ENCODE results near the gene CARD9.
A peak's percentile ranks its signal among the peaks of the same experiment; 100 is the strongest.

Gene CARD9, protein sequence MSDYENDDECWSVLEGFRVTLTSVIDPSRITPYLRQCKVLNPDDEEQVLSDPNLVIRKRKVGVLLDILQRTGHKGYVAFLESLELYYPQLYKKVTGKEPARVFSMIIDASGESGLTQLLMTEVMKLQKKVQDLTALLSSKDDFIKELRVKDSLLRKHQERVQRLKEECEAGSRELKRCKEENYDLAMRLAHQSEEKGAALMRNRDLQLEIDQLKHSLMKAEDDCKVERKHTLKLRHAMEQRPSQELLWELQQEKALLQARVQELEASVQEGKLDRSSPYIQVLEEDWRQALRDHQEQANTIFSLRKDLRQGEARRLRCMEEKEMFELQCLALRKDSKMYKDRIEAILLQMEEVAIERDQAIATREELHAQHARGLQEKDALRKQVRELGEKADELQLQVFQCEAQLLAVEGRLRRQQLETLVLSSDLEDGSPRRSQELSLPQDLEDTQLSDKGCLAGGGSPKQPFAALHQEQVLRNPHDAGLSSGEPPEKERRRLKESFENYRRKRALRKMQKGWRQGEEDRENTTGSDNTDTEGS

DNA sequence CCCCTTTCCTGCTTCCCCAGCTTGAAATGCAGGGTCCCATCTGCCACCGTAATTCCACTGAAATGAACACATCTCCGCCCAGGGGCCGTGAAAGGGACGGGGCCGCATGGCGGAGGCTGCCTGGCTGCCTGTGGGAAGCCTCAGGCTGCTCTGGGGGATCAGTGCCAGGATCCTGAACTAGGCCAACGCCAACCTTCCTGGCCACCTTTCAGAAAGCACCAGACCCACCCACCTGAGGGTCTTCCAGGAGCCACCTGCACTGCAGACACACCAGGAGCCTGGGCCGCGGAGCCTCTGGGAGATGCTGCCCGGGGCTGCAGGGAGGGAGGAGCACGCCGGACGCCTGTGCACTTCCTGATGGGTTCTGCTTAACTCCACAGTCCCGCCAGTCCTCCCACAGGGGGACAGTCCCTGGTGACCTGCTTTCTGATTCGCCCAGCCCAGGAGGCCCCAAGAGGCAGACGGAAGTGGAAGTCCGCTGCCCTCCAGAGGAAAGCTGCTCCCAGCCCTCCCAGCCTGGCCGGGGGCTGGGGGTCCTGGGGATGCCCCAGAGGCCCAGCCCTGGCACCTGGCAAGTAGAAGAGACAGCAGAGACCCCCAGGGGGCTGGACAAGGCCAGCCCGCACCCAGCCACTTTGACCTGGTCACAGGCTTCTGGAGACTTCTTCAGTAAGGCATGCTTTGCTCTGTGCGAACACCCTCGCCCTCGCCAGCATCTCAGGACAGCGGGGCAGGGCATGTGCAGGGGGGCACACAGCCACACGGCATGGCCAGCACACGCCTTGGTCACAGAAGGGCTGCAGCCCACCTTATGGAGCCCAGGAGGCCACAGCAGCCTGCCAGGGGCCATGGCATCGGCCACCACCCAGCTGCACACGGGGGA lies at the start of gene CARD9:
Gene CARD9, minus strand, starts transcription at position 370 of the 883 bp plus-strand sequence. CDS start 1,591 bp downstream, outside the sequence.
- Mint-ChIP-seq H3K4me3 (peak within 1 kb of the TSS; percentile 52), H3K9me3 (no peaks in the 10 kb centered on the region), H3K4me1 (peaks cover 3% of the 10 kb centered on the region), H3K27me3 (no peaks in the 10 kb centered on the region), H3K27ac (no peak within 1 kb of the TSS), H3K36me3 (ENCODE audit: low read depth) (peaks cover 2% of the 10 kb centered on the region)
- ATAC-seq = peak; percentile 40
- no peak for DNase-seq

DNA sequence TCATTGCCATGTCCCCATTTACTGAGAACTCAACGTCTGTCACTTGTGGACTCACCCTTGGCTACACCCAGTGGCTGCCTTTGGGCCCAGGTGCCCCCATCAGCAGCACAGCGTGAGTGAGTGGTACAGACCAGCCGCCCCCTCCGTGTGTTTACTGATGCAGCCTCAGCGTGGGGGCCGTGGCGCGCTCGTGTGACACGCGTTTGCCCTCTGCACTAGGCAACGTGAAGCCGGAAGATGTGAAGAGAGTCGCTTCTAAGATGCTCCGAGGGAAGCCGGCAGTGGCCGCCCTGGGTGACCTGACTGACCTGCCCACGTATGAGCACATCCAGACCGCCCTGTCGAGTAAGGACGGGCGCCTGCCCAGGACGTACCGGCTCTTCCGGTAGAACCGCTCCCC lies 49.4 kb upstream of the CARD9 start:
- Mint-ChIP-seq H3K4me1 (peaks cover 6% of the 10 kb centered on the region), H3K9me3 (no peaks in the 10 kb centered on the region), H3K27me3 (no peaks in the 10 kb centered on the region), H3K36me3 (ENCODE audit: low read depth) (peaks cover 30% of the 10 kb centered on the region), H3K27ac (no peak overlapping the region), H3K4me3 (no peak overlapping the region)
- DNase-seq (no peak), ATAC-seq (no peak)

DNA sequence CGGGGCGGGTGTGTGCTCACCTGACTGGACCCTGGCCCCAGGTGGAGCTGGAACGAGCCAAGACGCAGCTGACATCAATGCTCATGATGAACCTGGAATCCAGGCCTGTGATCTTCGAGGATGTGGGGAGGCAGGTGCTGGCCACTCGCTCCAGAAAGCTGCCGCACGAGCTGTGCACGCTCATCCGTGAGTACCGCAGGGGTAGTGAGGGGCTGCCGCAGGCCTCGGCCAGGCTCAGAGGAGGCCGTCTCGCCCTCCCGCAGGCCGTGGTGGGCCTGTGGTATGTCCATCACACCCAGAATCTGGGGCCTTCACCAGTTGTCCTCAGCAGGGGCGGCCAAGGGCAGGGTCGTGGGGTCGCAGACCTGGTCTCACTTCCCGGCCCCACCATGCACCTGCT lies 48.3 kb upstream of the CARD9 start:
- DNase-seq (no peak), ATAC-seq (no peak)
- Mint-ChIP-seq H3K9me3 (no peaks in the 10 kb centered on the region), H3K27ac (no peak overlapping the region), H3K27me3 (no peaks in the 10 kb centered on the region), H3K4me3 (no peak overlapping the region), H3K36me3 (ENCODE audit: low read depth) (peaks cover 34% of the 10 kb centered on the region), H3K4me1 (peaks cover 6% of the 10 kb centered on the region)

DNA sequence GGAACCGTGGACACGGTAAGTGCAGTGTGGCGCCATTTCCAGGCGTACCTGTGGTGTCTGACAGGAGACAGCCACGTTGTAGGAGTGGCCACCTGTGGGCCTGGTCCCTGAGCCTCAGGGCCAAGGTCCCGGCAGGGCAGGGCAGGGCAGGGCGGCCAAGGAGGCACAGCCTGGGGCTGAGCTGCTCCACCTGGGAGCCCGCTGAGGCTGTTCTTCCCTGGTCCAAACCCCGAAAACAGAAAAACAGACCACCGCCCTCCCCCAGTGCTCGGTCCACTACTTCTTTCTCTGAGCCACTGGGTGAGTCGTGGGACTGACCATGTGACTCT lies 45.6 kb upstream of the CARD9 start:
- DNase-seq = no peak
- no peaks in the 10 kb centered on the region for H3K27me3 Mint-ChIP-seq
- no peak for ATAC-seq
- H3K27ac Mint-ChIP-seq = no peak overlapping the region
- H3K4me3 Mint-ChIP-seq = no peak overlapping the region
- no peaks in the 10 kb centered on the region for H3K9me3 Mint-ChIP-seq
- peaks cover 39% of the 10 kb centered on the region for H3K36me3 Mint-ChIP-seq (ENCODE audit: low read depth)
- no peaks in the 10 kb centered on the region for H3K4me1 Mint-ChIP-seq

- DNase-seq (no peak), ATAC-seq (no peak)
- Mint-ChIP-seq H3K9me3 (no peaks in the 10 kb centered on the region), H3K4me1 (peaks cover 2% of the 10 kb centered on the region), H3K4me3 (no peak overlapping the region), H3K27ac (no peak overlapping the region), H3K36me3 (ENCODE audit: low read depth) (peaks cover 45% of the 10 kb centered on the region), H3K27me3 (no peaks in the 10 kb centered on the region)
Measured at GRCh38 chr9:136418182-136419091, 45.0 kb upstream of the CARD9 start.

- ATAC-seq = no peak
- Mint-ChIP-seq H3K4me3 (no peak overlapping the region), H3K27ac (no peak overlapping the region), H3K36me3 (ENCODE audit: low read depth) (peaks cover 54% of the 10 kb centered on the region), H3K27me3 (no peaks in the 10 kb centered on the region), H3K9me3 (no peaks in the 10 kb centered on the region), H3K4me1 (peaks cover 10% of the 10 kb centered on the region)
- DNase-seq = no peak
Measured at GRCh38 chr9:136416914-136417313, 43.4 kb upstream of the CARD9 start.

DNA sequence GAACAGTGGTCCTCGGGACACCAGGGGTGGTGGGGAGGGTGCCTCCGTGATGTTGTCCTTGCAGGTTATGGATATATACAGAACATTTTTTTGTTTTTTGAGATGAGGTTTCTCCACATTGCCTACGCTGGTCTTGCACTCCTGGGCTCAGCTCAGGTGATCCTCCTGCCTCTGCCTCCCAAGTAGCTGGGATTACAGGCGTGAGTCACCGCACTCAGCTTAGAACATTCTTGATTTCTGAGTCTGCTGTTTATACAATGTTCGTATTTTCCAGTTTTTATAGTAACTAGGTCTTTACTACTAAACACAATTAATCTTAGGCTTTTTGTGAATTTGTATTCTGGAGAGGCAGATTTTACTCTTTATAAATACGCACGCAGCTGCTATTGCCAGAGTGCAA lies 43.0 kb upstream of the CARD9 start:
- peaks cover 15% of the 10 kb centered on the region for H3K4me1 Mint-ChIP-seq
- peaks cover 59% of the 10 kb centered on the region for H3K36me3 Mint-ChIP-seq (ENCODE audit: low read depth)
- H3K9me3 Mint-ChIP-seq = no peaks in the 10 kb centered on the region
- H3K27me3 Mint-ChIP-seq = no peaks in the 10 kb centered on the region
- no peak overlapping the region for H3K4me3 Mint-ChIP-seq
- ATAC-seq (no peak), DNase-seq (no peak)
- H3K27ac Mint-ChIP-seq = no peak overlapping the region

DNA sequence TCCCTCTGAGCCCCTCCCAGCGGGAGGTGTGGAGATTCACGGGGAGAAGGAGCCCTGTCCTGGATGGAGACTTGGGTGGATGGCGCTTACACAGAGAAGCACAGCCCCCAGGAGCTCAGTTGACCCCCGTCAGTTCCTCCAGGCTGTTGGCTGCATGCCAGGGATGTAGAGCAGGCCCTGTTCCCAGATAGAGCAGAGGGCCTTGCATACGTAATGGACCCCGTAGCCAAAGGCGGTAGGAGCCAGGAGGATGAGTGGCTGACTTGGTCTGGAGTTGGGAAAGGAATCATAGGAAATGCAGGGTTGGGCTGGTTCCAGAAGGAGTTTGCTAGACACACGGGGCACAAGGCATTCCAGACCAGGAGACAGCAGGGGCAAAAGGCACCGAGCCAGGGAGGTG lies 39.5 kb upstream of the CARD9 start:
- Mint-ChIP-seq H3K27ac (no peak overlapping the region), H3K9me3 (no peaks in the 10 kb centered on the region), H3K4me1 (peaks cover 41% of the 10 kb centered on the region), H3K4me3 (peak overlapping the region; percentile 17), H3K36me3 (ENCODE audit: low read depth) (peaks cover 62% of the 10 kb centered on the region), H3K27me3 (no peaks in the 10 kb centered on the region)
- no peak for DNase-seq
- no peak for ATAC-seq

GRCh38 chr9:136411378-136411777 lies 37.9 kb upstream of the CARD9 start:
- Mint-ChIP-seq H3K4me3 (peak overlapping the region; percentile 98), H3K27me3 (no peaks in the 10 kb centered on the region), H3K4me1 (peaks cover 47% of the 10 kb centered on the region), H3K9me3 (no peaks in the 10 kb centered on the region), H3K27ac (peak overlapping the region; percentile 89), H3K36me3 (ENCODE audit: low read depth) (peaks cover 61% of the 10 kb centered on the region)
- ATAC-seq = peak; percentile 59
- DNase-seq = no peak

GRCh38 chr9:136410500-136411287 lies 37.2 kb upstream of the CARD9 start, which contains the start of the genes ENTR1 and PMPCA:
TSS of gene ENTR1 (minus strand) at chr9:136410614. CDS start at chr9:136410397, 217 bp downstream.
TSS of gene PMPCA (plus strand) at chr9:136410658. CDS start at chr9:136410669, 11 bp downstream.
- Mint-ChIP-seq H3K27me3 (no peaks in the 10 kb centered on the region), H3K4me3 (peak within 1 kb of the TSS; percentile 98), H3K27ac (peak within 1 kb of the TSS; percentile 93), H3K4me1 (peaks cover 50% of the 10 kb centered on the region), H3K9me3 (no peaks in the 10 kb centered on the region), H3K36me3 (ENCODE audit: low read depth) (peaks cover 59% of the 10 kb centered on the region)
- ATAC-seq (peak; percentile 65), DNase-seq (peak; percentile 99)

GRCh38 chr9:136409557-136410455 lies 36.3 kb upstream of the CARD9 start:
- DNase-seq = peak; percentile 49
- peak; percentile 4 for ATAC-seq
- Mint-ChIP-seq H3K27ac (peak overlapping the region; percentile 93), H3K4me1 (peaks cover 59% of the 10 kb centered on the region), H3K9me3 (no peaks in the 10 kb centered on the region), H3K36me3 (ENCODE audit: low read depth) (peaks cover 60% of the 10 kb centered on the region), H3K4me3 (peak overlapping the region; percentile 98), H3K27me3 (no peaks in the 10 kb centered on the region)

DNA sequence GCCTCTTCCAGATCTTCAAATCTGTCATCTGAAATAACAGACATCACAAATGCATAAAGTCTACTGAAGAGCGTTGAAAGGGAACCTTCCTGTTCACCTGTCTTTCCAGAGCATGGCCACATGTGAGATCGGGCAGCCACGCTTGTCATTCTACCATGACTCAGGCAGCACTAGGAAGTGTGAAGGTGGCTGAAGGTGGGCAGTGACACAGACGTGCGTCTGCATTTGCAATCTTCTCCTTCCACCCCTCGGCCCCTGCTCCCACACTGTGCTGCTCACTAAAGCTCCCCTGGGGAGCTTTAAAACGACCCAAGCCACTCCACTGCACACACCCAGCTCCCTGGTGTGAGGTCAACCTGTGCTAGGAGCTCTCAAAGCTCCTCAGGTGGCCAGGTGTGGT lies 34.4 kb upstream of the CARD9 start:
- DNase-seq (no peak), ATAC-seq (no peak)
- Mint-ChIP-seq H3K36me3 (ENCODE audit: low read depth) (peaks cover 53% of the 10 kb centered on the region), H3K4me1 (peaks cover 70% of the 10 kb centered on the region), H3K4me3 (no peak overlapping the region), H3K27ac (peak overlapping the region; percentile 50), H3K27me3 (no peaks in the 10 kb centered on the region), H3K9me3 (no peaks in the 10 kb centered on the region)
